Right lobe of liver (tissue), 6 donors: ENCODE results near the gene PITPNC1. TPM values are rescaled to one million over a fixed set of nuclear protein-coding genes. Genes with fewer than 3 reads are reported as not detected.
"Not testable (repeated sequence)": the region's sequence is repeated elsewhere in the genome, so short reads cannot be mapped to it uniquely, and the experiment has no call there.

Source experiments
- ATAC-seq, 4 donors: fragments of 200-7000 bp; cut with Tn5 transposase; one replicate each; pipeline ENCODE4 v1.9.1; 2020; ENCODE audit warnings: mild to moderate bottlenecking in 4 of 4, moderate library complexity in 4 of 4
- DNase-seq, 3 donors: peaks; one replicate each; pipeline ENCODE4 v3.0.0-alpha.2; 2020
- H3K27ac ChIP-seq, 3 donors: fragments of 200-600 bp; one replicate each; pipeline ENCODE4 v1.8.0; 2022
- H3K27me3 ChIP-seq, 2 donors: fragments of 200-600 bp; one replicate each; pipeline ENCODE4 v1.8.0; 2022
- H3K36me3 ChIP-seq, 4 donors: fragments of 200-600 bp; sonication (generic) in 1 of 4; one replicate each; pipeline versions ENCODE4 v1.5.1 to v1.8.0; 2017 to 2022; ENCODE audit warnings: control low read depth in 1 of 4
- H3K4me1 ChIP-seq, 4 donors: fragments of 200-600 bp; sonication (generic) in 1 of 4; one replicate each; pipeline versions ENCODE4 v1.5.1 to v1.8.0; 2017 to 2022; ENCODE audit warnings: control low read depth in 1 of 4
- H3K4me3 ChIP-seq, 3 donors: fragments of 200-600 bp; one replicate each; pipeline ENCODE4 v1.8.0; 2022
- H3K9me3 ChIP-seq, 4 donors: fragments of 200-600 bp; sonication (generic) in 1 of 4; one replicate each; pipeline versions ENCODE4 v1.5.1 to v1.8.0; 2017 to 2022; ENCODE audit warnings: control low read depth in 1 of 4
- CTCF ChIP-seq, 4 donors: fragments of 200-600 bp in 3 of 4; fragments of 450-650 bp in 1 of 4; IDR thresholded peaks; one replicate each; pipeline versions ENCODE4 v1.5.1 to v1.8.0; 2016 to 2022; ENCODE audit warnings: antibody characterized with exemption in 4 of 4, mild to moderate bottlenecking in 2 of 4
- POLR2A ChIP-seq: fragments of 450-650 bp; IDR thresholded peaks from one replicate; pipeline ENCODE4 v1.6.1; 2017; ENCODE audit warnings: antibody characterized with exemption, mild to moderate bottlenecking
- WGBS: methylation state at CpG from one replicate; pipeline ENCODE4 v1.1.6; 2018; ENCODE audit warnings: low coverage, low lambda C conversion rate; ENCODE audit not compliant: insufficient coverage; ENCODE audit errors: missing lambda C conversion rate; 5-methylcytosine and 5-hydroxymethylcytosine counted together
- intact Hi-C, 2 donors: fragments of 100-400 bp; cut with DNase I; formaldehyde crosslinking; loops; one replicate each; pipeline versions ENCODE4 v1.11.2 to v1.14.1; 2022
- total RNA-seq, 6 experiments: library from RNA; depleted of rRNA in 2 of 6; stranded (reverse); fragments of >200 nt in 2 of 6; fragmentation: NEBNext Ultra II Directional in 3 of 6; extraction: Animal tissue kit (Norgen Biotek cat#: 25700) in 3 of 6; gene quantifications; one replicate each; pipeline versions ENCODE4 v1.1.0 to v1.2.4, GENCODE V29; 2016 to 2023
- donor health status: DM: no; HTN: yes; CAD: no.
- donor health status: DM: no; HTN: no; CAD: no.
- donor health status: DM: no; HTN: no; CAD: no.
- donor health status: DM: no; HTN: yes; CAD: no.
- donor health status: DM: no; HTN: yes; CAD: no.

PITPNC1 gene
- total RNA-seq, 6 experiments from 2014 or later, result 4.7 to 13.0 (median 7.4) TPM

GRCh38 chr17:67725807-67726206 lies 348.7 kb downstream of the PITPNC1 start:
- DNase-seq (no peak), ATAC-seq (no peak)
- TF ChIP-seq CTCF (IDR thresholded peaks at IDR 0.05) (no peak), POLR2A (no peak)
- Histone ChIP-seq H3K4me1 (peaks cover 0 to 8% (median 0%) of the 10 kb centered on the region in 4 donors), H3K36me3 (peaks cover 0 to 72% (median 30%) of the 10 kb centered on the region in 4 donors), H3K4me3 (no peak overlapping the region), H3K27ac (no peak overlapping the region), H3K9me3 (no peaks in the 10 kb centered on the region), H3K27me3 (no peaks in the 10 kb centered on the region)
- intact Hi-C loops, result no loop called here
- 96% methylated on average over 4 of the region's 4 CpGs for WGBS

DNA sequence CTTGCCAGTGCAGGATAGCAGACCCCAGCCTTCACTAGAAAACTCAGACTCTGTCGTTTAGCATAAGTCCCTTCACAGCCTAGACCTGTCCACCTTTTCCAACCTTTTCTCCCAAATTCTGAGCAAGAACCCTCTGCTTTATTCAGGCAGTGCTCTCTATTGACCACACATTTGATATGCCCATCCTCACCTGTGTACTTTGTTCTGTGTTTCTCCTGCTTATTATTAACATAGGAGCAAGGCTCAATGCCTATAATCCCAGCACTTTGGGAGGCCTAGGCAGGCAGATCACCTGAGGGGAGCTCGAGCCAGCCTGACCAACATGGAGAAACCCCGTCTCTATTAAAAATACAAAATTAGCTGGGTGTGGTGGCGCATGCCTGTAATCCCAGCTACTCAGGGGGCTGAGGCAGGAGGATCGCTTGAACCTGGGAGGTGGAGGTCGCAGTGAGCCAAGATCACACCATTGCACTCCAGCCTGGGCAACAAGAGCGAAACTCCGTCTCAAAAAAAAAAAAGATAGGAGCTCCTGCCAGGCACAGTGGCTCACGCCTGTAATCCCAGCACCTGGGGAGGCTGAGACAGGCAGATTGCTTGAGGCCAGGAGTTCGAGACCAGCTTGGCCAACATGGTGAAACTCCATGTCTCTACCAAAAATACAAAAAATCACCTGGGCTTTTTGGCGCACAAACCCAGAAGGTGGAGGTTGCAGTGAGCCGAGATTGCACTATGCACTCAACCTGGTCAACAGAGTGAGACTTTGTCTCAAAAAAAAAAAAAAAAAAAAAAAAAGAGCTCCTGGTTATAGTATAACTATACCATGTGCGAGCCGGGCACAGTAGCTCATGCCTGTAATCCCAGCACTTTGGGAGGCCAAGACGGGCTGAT lies 350.3 kb downstream of the PITPNC1 start:
- peak; percentile 87 to 96 (median 95) for ATAC-seq
- H3K27ac ChIP-seq, result peak overlapping the region in 2 of 3 donors; percentile 72 to 80
- H3K36me3 ChIP-seq, result peaks cover 0 to 68% (median 22%) of the 10 kb centered on the region in 4 donors
- H3K27me3 ChIP-seq, H3K4me1 ChIP-seq, intact Hi-C loops, H3K4me3 ChIP-seq, H3K9me3 ChIP-seq: not testable (repeated sequence)
- 48% methylated on average over 8 of the region's 15 CpGs for WGBS
- peak; percentile 26 to 62 (median 60) for DNase-seq

DNA sequence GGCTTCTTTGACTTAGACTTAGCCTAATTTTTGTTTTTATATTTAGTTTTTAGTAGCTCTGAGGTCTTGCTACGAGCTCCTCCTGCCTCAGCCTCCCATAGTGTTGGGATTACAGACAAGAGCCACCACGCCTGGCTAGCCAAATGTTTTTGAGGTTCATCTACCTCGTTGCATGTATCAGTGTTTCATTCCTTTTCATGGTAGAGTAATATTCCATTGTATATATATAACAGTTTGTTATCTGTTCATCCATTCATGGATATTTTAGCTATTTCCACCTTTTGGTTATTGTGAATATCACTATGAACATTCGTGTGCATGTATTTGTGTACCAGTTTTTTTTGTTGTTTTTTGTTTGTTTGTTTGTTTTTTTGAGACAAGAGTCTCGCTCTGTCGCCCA lies 352.8 kb downstream of the PITPNC1 start:
- Histone ChIP-seq H3K4me1 (peaks cover 0 to 8% (median 0%) of the 10 kb centered on the region in 4 donors), H3K27me3 (no peaks in the 10 kb centered on the region), H3K36me3 (peaks cover 0 to 61% (median 15%) of the 10 kb centered on the region in 4 donors), H3K27ac (no peak overlapping the region), H3K4me3 (no peak overlapping the region), H3K9me3 (no peaks in the 10 kb centered on the region)
- intact Hi-C loops, result no loop called here
- WGBS, result 91% methylated on average over 6 of the region's 6 CpGs
- ATAC-seq (no peak), DNase-seq (no peak)
- TF ChIP-seq CTCF (IDR thresholded peaks at IDR 0.05), result no peak
- TF ChIP-seq POLR2A, result no peak

DNA sequence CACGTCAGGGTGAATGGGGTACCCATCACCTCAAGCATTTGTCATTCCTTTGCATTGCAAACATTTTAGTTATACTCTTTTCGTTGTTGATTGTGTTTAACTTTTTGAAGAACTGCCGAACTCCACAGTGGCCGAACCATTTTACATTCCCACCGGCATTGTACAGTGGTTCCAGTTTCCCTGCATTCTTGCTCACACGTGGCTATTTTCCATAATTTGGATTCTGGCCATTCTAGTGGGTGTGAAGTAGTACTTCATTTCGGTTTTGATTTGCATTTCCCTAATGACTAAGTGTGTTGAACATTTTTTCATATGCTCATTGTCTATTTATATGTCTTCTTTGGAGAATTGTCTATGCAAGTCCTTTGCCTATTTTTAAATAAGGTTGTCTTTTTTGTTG lies 353.6 kb downstream of the PITPNC1 start:
- ATAC-seq, result no peak
- intact Hi-C loops, result no loop called here
- Histone ChIP-seq H3K36me3 (peaks cover 0 to 55% (median 12%) of the 10 kb centered on the region in 4 donors), H3K27ac (no peak overlapping the region), H3K4me1 (peaks cover 0 to 8% (median 0%) of the 10 kb centered on the region in 4 donors), H3K9me3 (no peaks in the 10 kb centered on the region), H3K27me3 (no peaks in the 10 kb centered on the region), H3K4me3 (no peak overlapping the region)
- DNase-seq, result no peak
- 66% methylated on average over 7 of the region's 7 CpGs for WGBS
- no peak for TF ChIP-seq POLR2A
- no peak for TF ChIP-seq CTCF (IDR thresholded peaks at IDR 0.05)

- Histone ChIP-seq H3K4me3 (no peak overlapping the region), H3K9me3 (no peaks in the 10 kb centered on the region), H3K27me3 (no peaks in the 10 kb centered on the region), H3K4me1 (no peaks in the 10 kb centered on the region), H3K36me3 (peaks cover 0 to 63% (median 19%) of the 10 kb centered on the region in 4 donors), H3K27ac (no peak overlapping the region)
- DNase-seq, result no peak
- no peak for ATAC-seq
- intact Hi-C loops, result no loop called here
- 75% methylated on average over 2 of the region's 2 CpGs for WGBS
- TF ChIP-seq CTCF (IDR thresholded peaks at IDR 0.05), result no peak
- no peak for TF ChIP-seq POLR2A
These were observed 356.4 kb downstream of the PITPNC1 start for GRCh38 chr17:67733449-67733848.
